Germinal center (tissue), 1 donor: ENCODE measurements around the gene MLLT10.

Experiments used
- DNase-seq: peaks from one replicate; pipeline ENCODE4 v3.0.0; 2012; ENCODE audit warnings: mixed read lengths, low spot score

Gene MLLT10

DNA sequence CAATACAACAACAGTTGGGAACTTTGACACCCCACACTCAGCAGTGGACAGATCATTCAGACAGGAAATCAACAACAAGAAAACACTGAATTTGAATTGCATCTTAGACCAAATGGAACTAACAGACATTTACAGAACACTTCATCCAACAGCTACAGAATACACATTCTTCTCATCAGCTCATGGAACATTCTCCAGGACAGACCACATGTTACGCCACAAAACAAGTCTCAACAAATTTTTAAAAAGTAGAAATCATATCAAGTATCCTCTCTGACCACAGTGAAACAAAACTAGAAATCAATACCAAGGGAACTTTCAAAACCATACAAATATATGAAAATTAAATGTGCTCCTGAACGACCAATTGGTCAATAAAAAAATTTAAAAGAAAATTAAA lies 257.2 kb downstream of the MLLT10 start:
- no peak for DNase-seq
